Endothelial cell of umbilical vein (primary cell): ENCODE measurements around the gene CEBPG. TPM values are rescaled to one million over a fixed set of nuclear protein-coding genes. Genes with fewer than 3 reads are reported as not detected.

ENCODE experiments used
- BruUV-seq: library from RNA; stranded (reverse); fragments of 400-500 nt; replicated peaks from 2 replicates; lab custom pipeline; 2021; lab: Mats Ljungman, UMichigan
- CTCF ChIA-PET: fragments of 300-600, 350-600 bp; sonication (Branson Sonifier 250); formaldehyde crosslinking; loops from one replicate; lab custom pipeline; 2021; ENCODE audit warnings: antibody characterized with exemption, inconsistent platforms; lab: Charles Lee
- POLR2A ChIA-PET: fragments of 300-600, 350-600 bp; sonication (Branson Sonifier 250); formaldehyde crosslinking; loops from one replicate; lab custom pipeline; 2021; ENCODE audit warnings: antibody characterized with exemption, inconsistent platforms; lab: Charles Lee
- DNase-seq: peaks from one replicate; pipeline ENCODE4 v3.0.0-alpha.2; 2011; ENCODE audit warnings: low read depth, low spot score
- FAIRE-seq: peaks from 2 replicates; lab custom pipeline; 2011; peaks lifted over from hg19 to GRCh38; lab: Jason Lieb, UNC
- H2AFZ ChIP-seq: 2 replicates; pipeline ENCODE4 v1.6.0; 2012; ENCODE audit warnings: low read depth, low read length, control low read depth, inconsistent platforms
- H3K27ac ChIP-seq: 2 replicates; pipeline ENCODE4 v1.5.1; 2011; ENCODE audit warnings: low read depth, mild to moderate bottlenecking, control low read depth, low read length, moderate library complexity; ENCODE audit not compliant: insufficient read depth
- H3K27me3 ChIP-seq, 2 experiments: 2 replicates each; pipeline versions ENCODE4 v1.6.0 to v1.6.1; 2011; ENCODE audit warnings: low read length in 2 of 2, mixed read lengths in 1 of 2; ENCODE audit not compliant: control insufficient read depth in 2 of 2, insufficient read depth in 2 of 2
- H3K36me3 ChIP-seq, 2 experiments: 2 replicates in 1 of 2; 3 replicates in 1 of 2; pipeline ENCODE4 v1.5.1; 2011; ENCODE audit warnings: low read length in 2 of 2, mild to moderate bottlenecking in 1 of 2, moderate library complexity in 1 of 2; ENCODE audit not compliant: control insufficient read depth in 2 of 2, insufficient read depth in 2 of 2; ENCODE audit errors: extremely low read depth in 1 of 2
- H3K4me1 ChIP-seq: 3 replicates; pipeline ENCODE4 v1.5.1; 2011; ENCODE audit warnings: mild to moderate bottlenecking, low read length; ENCODE audit not compliant: control insufficient read depth, insufficient read depth; ENCODE audit errors: extremely low read depth
- H3K4me2 ChIP-seq: 2 replicates; pipeline ENCODE4 v1.6.1; 2011; ENCODE audit warnings: low read length, control low read depth, mixed read lengths; ENCODE audit not compliant: insufficient read depth
- H3K4me3 ChIP-seq, 3 experiments: fragments of 200-600 bp in 1 of 3; sonication (generic), shearing (Covaris generic) in 1 of 3; replicated peaks in 1 of 3; 2 replicates each; pipeline ENCODE4 v1.5.1; 2011 to 2016; ENCODE audit warnings: control low read depth in 3 of 3, low read length in 3 of 3, mild to moderate bottlenecking in 2 of 3, inconsistent platforms in 1 of 3, low read depth in 1 of 3, moderate library complexity in 1 of 3; ENCODE audit not compliant: insufficient read depth in 1 of 3
- H3K79me2 ChIP-seq: 2 replicates; pipeline ENCODE4 v1.6.0; 2012; ENCODE audit warnings: low read length, inconsistent platforms; ENCODE audit not compliant: control insufficient read depth, insufficient read depth
- H3K9ac ChIP-seq: replicated peaks from 2 replicates; pipeline ENCODE3; 2011; ENCODE audit warnings: low read length, control low read depth; ENCODE audit not compliant: insufficient read depth; ENCODE audit errors: extremely low read depth
- H3K9me1 ChIP-seq: replicated peaks from 3 replicates; pipeline ENCODE4 v1.6.0; 2011; ENCODE audit warnings: mild to moderate bottlenecking, low read length; ENCODE audit not compliant: control insufficient read depth, insufficient read depth; ENCODE audit errors: extremely low read depth
- H3K9me3 ChIP-seq: replicated peaks from 2 replicates; pipeline ENCODE4 v1.5.1; 2012; ENCODE audit warnings: low read length, inconsistent platforms; ENCODE audit not compliant: control insufficient read depth, insufficient read depth
- H4K20me1 ChIP-seq: replicated peaks from 2 replicates; pipeline ENCODE3; 2011; ENCODE audit warnings: mild to moderate bottlenecking, low read length; ENCODE audit not compliant: control insufficient read depth, insufficient read depth; ENCODE audit errors: extremely low read depth
- CTCF ChIP-seq, 2 donors: IDR thresholded peaks; 1 replicate in 1 of 2; 2 replicates in 1 of 2; pipeline ENCODE4 v1.5.1; 2011; ENCODE audit warnings: low read length in 2 of 2, mild to moderate bottlenecking in 2 of 2, moderate library complexity in 2 of 2, control low read depth in 1 of 2, inconsistent platforms in 1 of 2, low read depth in 1 of 2; ENCODE audit not compliant: insufficient read depth in 1 of 2; ENCODE audit errors: extremely low read depth in 1 of 2
- EZH2 ChIP-seq: IDR thresholded peaks from 2 replicates; pipeline ENCODE4 v1.6.1; 2012; ENCODE audit warnings: borderline replicate concordance, low read depth, mild to moderate bottlenecking, moderate library complexity, low read length, inconsistent platforms; ENCODE audit not compliant: severe bottlenecking
- FOS ChIP-seq: IDR thresholded peaks from 2 replicates; pipeline ENCODE4 v1.6.1; 2011; ENCODE audit warnings: mild to moderate bottlenecking, low read length, moderate library complexity, borderline replicate concordance; ENCODE audit not compliant: insufficient read depth
- GATA2 ChIP-seq: IDR thresholded peaks from 2 replicates; pipeline ENCODE4 v1.7.0; 2011; ENCODE audit warnings: low read depth, mild to moderate bottlenecking, moderate library complexity, mixed read lengths, low read length; ENCODE audit not compliant: insufficient read length, insufficient read depth
- JUN ChIP-seq: IDR thresholded peaks from 2 replicates; pipeline ENCODE4 v1.6.1; 2011; ENCODE audit warnings: borderline replicate concordance, low read depth; ENCODE audit not compliant: insufficient read length, insufficient read depth
- MYC ChIP-seq: IDR thresholded peaks from one replicate; pipeline ENCODE4 v1.6.1; 2011; ENCODE audit warnings: mild to moderate bottlenecking, low read depth, low read length
- POLR2A ChIP-seq: IDR thresholded peaks from 2 replicates; pipeline ENCODE4 v1.6.1; 2012; ENCODE audit warnings: low read depth, mild to moderate bottlenecking, control low read depth, low read length
- POLR2AphosphoS5 ChIP-seq: IDR thresholded peaks from 2 replicates; pipeline ENCODE4 v1.6.1; 2012; ENCODE audit warnings: low read depth, mild to moderate bottlenecking, control low read depth, low read length, moderate library complexity; ENCODE audit not compliant: insufficient read depth
- dilution Hi-C: fragments of 300-500 bp; cut with MboI; formaldehyde crosslinking; loops from one replicate; pipeline ENCODE4 v1.15.0; 2019; ENCODE audit warnings: low sequenced_read_pairs; ENCODE audit not compliant: extremely low pct_ligation_motif_present
- intact Hi-C: fragments of 100-400 bp; cut with micrococcal nuclease; formaldehyde crosslinking; loops from one replicate; pipeline ENCODE4 v1.10.0; 2022
- polyA plus RNA-seq, 4 experiments: library from polyadenylated mRNA; depleted of rRNA in 3 of 4; stranded (reverse) in 3 of 4; unstranded in 1 of 4; fragments of >200 nt; gene quantifications; 2 replicates each; pipeline versions ENCODE4 v1.2.1 to v1.2.3, GENCODE V29; 2011 to 2012; ENCODE audit warnings: missing spikeins in 1 of 4
- total RNA-seq: library from RNA; stranded (reverse); gene quantifications from 2 replicates; pipeline ENCODE4 v1.2.3, GENCODE V29; 2021
- TF ChIP-seq, protein P1 (sequence below): IDR thresholded peaks from 2 replicates; pipeline ENCODE4 v1.6.1; 2011; ENCODE audit not compliant: insufficient read depth, insufficient read length

Gene CEBPG
- total and polyA plus RNA-seq, 2 donors (not counting 3 experiments of a cell fraction or from before 2014, with no cell fraction given): 10.2 to 24.6 TPM

DNA sequence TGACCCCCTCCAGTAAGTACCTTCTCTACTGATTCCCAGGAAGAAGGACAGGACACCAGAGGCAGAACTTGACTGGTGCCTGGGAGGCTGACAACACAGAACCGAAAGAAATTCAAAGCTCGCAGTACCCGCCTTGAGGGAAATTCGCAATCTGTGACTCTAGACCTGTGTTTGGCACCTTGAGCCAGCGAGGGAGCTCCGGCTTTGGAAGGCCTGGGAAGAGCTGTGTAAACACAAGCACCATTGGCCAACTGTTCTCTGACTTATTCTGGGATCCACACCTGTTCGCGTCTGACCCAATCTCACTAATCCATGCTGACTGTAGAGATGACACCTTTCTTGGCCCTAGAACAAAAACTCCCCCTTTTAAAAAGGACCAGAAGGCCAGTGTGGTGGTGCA is 50.7 kb downstream of the CEBPG start:
- Histone ChIP-seq H3K4me2 (no peak overlapping the region), H3K9ac (no peak overlapping the region), H3K4me3 (no peak overlapping the region), H3K36me3 (no peaks in the 10 kb centered on the region), H3K27ac (no peak overlapping the region), H3K9me1 (no peaks in the 10 kb centered on the region), H2AFZ (no peak overlapping the region), H3K4me1 (no peaks in the 10 kb centered on the region), H3K79me2 (no peaks in the 10 kb centered on the region), H4K20me1 (no peaks in the 10 kb centered on the region), H3K9me3 (no peaks in the 10 kb centered on the region), H3K27me3 (no peaks in the 10 kb centered on the region)
- TF ChIP-seq CTCF (IDR thresholded peaks at IDR 0.05; ENCODE audit: extremely low read depth in 1 of 2, insufficient read depth in 1 of 2, low read depth in 1 of 2, low read length in 2 of 2): no peak
- TF ChIP-seq, protein P1, sequence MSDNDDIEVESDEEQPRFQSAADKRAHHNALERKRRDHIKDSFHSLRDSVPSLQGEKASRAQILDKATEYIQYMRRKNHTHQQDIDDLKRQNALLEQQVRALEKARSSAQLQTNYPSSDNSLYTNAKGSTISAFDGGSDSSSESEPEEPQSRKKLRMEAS: no peak
- no peak for TF ChIP-seq POLR2AphosphoS5
- no peak for TF ChIP-seq EZH2
- no peak for TF ChIP-seq GATA2
- no peak for TF ChIP-seq JUN
- no peak for TF ChIP-seq POLR2A
- no peak for TF ChIP-seq FOS
- no peak for TF ChIP-seq MYC
- FAIRE-seq: no peak
- dilution Hi-C loops: no loop called here
- no TSS peak for BruUV-seq
- no peak for DNase-seq
- POLR2A ChIA-PET: no interaction called here
- intact Hi-C loops: no loop called here
- CTCF ChIA-PET: interaction anchor here (1.3 kb wide), 1 partner anchor 8 kb away, joined by 4 read pairs; no protein-coding TSS in a partner anchor
